Endothelial cell of umbilical vein (primary cell): ENCODE measurements around the gene UPF1. TPM values are rescaled to one million over a fixed set of nuclear protein-coding genes. Genes with fewer than 3 reads are reported as not detected.

Experiments used
- BruUV-seq: library from RNA; stranded (reverse); fragments of 400-500 nt; replicated peaks from 2 replicates; lab custom pipeline; 2021; lab: Mats Ljungman, UMichigan
- CTCF ChIA-PET: fragments of 300-600, 350-600 bp; sonication (Branson Sonifier 250); formaldehyde crosslinking; loops from one replicate; lab custom pipeline; 2021; ENCODE audit warnings: antibody characterized with exemption, inconsistent platforms; lab: Charles Lee
- POLR2A ChIA-PET: fragments of 300-600, 350-600 bp; sonication (Branson Sonifier 250); formaldehyde crosslinking; loops from one replicate; lab custom pipeline; 2021; ENCODE audit warnings: antibody characterized with exemption, inconsistent platforms; lab: Charles Lee
- DNase-seq: peaks from one replicate; pipeline ENCODE4 v3.0.0-alpha.2; 2011; ENCODE audit warnings: low read depth, low spot score
- FAIRE-seq: peaks from 2 replicates; lab custom pipeline; 2011; peaks lifted over from hg19 to GRCh38; lab: Jason Lieb, UNC
- H2AFZ ChIP-seq: 2 replicates; pipeline ENCODE4 v1.6.0; 2012; ENCODE audit warnings: low read depth, low read length, control low read depth, inconsistent platforms
- H3K27ac ChIP-seq: 2 replicates; pipeline ENCODE4 v1.5.1; 2011; ENCODE audit warnings: low read depth, mild to moderate bottlenecking, control low read depth, low read length, moderate library complexity; ENCODE audit not compliant: insufficient read depth
- H3K27me3 ChIP-seq, 2 experiments: 2 replicates each; pipeline versions ENCODE4 v1.6.0 to v1.6.1; 2011; ENCODE audit warnings: low read length in 2 of 2, mixed read lengths in 1 of 2; ENCODE audit not compliant: control insufficient read depth in 2 of 2, insufficient read depth in 2 of 2
- H3K36me3 ChIP-seq, 2 experiments: 2 replicates in 1 of 2; 3 replicates in 1 of 2; pipeline ENCODE4 v1.5.1; 2011; ENCODE audit warnings: low read length in 2 of 2, mild to moderate bottlenecking in 1 of 2, moderate library complexity in 1 of 2; ENCODE audit not compliant: control insufficient read depth in 2 of 2, insufficient read depth in 2 of 2; ENCODE audit errors: extremely low read depth in 1 of 2
- H3K4me1 ChIP-seq: 3 replicates; pipeline ENCODE4 v1.5.1; 2011; ENCODE audit warnings: mild to moderate bottlenecking, low read length; ENCODE audit not compliant: control insufficient read depth, insufficient read depth; ENCODE audit errors: extremely low read depth
- H3K4me2 ChIP-seq: 2 replicates; pipeline ENCODE4 v1.6.1; 2011; ENCODE audit warnings: low read length, control low read depth, mixed read lengths; ENCODE audit not compliant: insufficient read depth
- H3K4me3 ChIP-seq, 3 experiments: fragments of 200-600 bp in 1 of 3; sonication (generic), shearing (Covaris generic) in 1 of 3; replicated peaks in 1 of 3; 2 replicates each; pipeline ENCODE4 v1.5.1; 2011 to 2016; ENCODE audit warnings: control low read depth in 3 of 3, low read length in 3 of 3, mild to moderate bottlenecking in 2 of 3, inconsistent platforms in 1 of 3, low read depth in 1 of 3, moderate library complexity in 1 of 3; ENCODE audit not compliant: insufficient read depth in 1 of 3
- H3K79me2 ChIP-seq: 2 replicates; pipeline ENCODE4 v1.6.0; 2012; ENCODE audit warnings: low read length, inconsistent platforms; ENCODE audit not compliant: control insufficient read depth, insufficient read depth
- H3K9ac ChIP-seq: replicated peaks from 2 replicates; pipeline ENCODE3; 2011; ENCODE audit warnings: low read length, control low read depth; ENCODE audit not compliant: insufficient read depth; ENCODE audit errors: extremely low read depth
- H3K9me1 ChIP-seq: replicated peaks from 3 replicates; pipeline ENCODE4 v1.6.0; 2011; ENCODE audit warnings: mild to moderate bottlenecking, low read length; ENCODE audit not compliant: control insufficient read depth, insufficient read depth; ENCODE audit errors: extremely low read depth
- H3K9me3 ChIP-seq: replicated peaks from 2 replicates; pipeline ENCODE4 v1.5.1; 2012; ENCODE audit warnings: low read length, inconsistent platforms; ENCODE audit not compliant: control insufficient read depth, insufficient read depth
- H4K20me1 ChIP-seq: replicated peaks from 2 replicates; pipeline ENCODE3; 2011; ENCODE audit warnings: mild to moderate bottlenecking, low read length; ENCODE audit not compliant: control insufficient read depth, insufficient read depth; ENCODE audit errors: extremely low read depth
- EZH2 ChIP-seq: IDR thresholded peaks from 2 replicates; pipeline ENCODE4 v1.6.1; 2012; ENCODE audit warnings: borderline replicate concordance, low read depth, mild to moderate bottlenecking, moderate library complexity, low read length, inconsistent platforms; ENCODE audit not compliant: severe bottlenecking
- FOS ChIP-seq: IDR thresholded peaks from 2 replicates; pipeline ENCODE4 v1.6.1; 2011; ENCODE audit warnings: mild to moderate bottlenecking, low read length, moderate library complexity, borderline replicate concordance; ENCODE audit not compliant: insufficient read depth
- GATA2 ChIP-seq: IDR thresholded peaks from 2 replicates; pipeline ENCODE4 v1.7.0; 2011; ENCODE audit warnings: low read depth, mild to moderate bottlenecking, moderate library complexity, mixed read lengths, low read length; ENCODE audit not compliant: insufficient read length, insufficient read depth
- JUN ChIP-seq: IDR thresholded peaks from 2 replicates; pipeline ENCODE4 v1.6.1; 2011; ENCODE audit warnings: borderline replicate concordance, low read depth; ENCODE audit not compliant: insufficient read length, insufficient read depth
- MYC ChIP-seq: IDR thresholded peaks from one replicate; pipeline ENCODE4 v1.6.1; 2011; ENCODE audit warnings: mild to moderate bottlenecking, low read depth, low read length
- POLR2A ChIP-seq: IDR thresholded peaks from 2 replicates; pipeline ENCODE4 v1.6.1; 2012; ENCODE audit warnings: low read depth, mild to moderate bottlenecking, control low read depth, low read length
- POLR2AphosphoS5 ChIP-seq: IDR thresholded peaks from 2 replicates; pipeline ENCODE4 v1.6.1; 2012; ENCODE audit warnings: low read depth, mild to moderate bottlenecking, control low read depth, low read length, moderate library complexity; ENCODE audit not compliant: insufficient read depth
- dilution Hi-C: fragments of 300-500 bp; cut with MboI; formaldehyde crosslinking; loops from one replicate; pipeline ENCODE4 v1.15.0; 2019; ENCODE audit warnings: low sequenced_read_pairs; ENCODE audit not compliant: extremely low pct_ligation_motif_present
- intact Hi-C: fragments of 100-400 bp; cut with micrococcal nuclease; formaldehyde crosslinking; loops from one replicate; pipeline ENCODE4 v1.10.0; 2022
- polyA plus RNA-seq, 4 experiments: library from polyadenylated mRNA; depleted of rRNA in 3 of 4; stranded (reverse) in 3 of 4; unstranded in 1 of 4; fragments of >200 nt; gene quantifications; 2 replicates each; pipeline versions ENCODE4 v1.2.1 to v1.2.3, GENCODE V29; 2011 to 2012; ENCODE audit warnings: missing spikeins in 1 of 4
- total RNA-seq: library from RNA; stranded (reverse); gene quantifications from 2 replicates; pipeline ENCODE4 v1.2.3, GENCODE V29; 2021
- TF ChIP-seq, protein P1 (sequence below): IDR thresholded peaks from 2 replicates; pipeline ENCODE4 v1.6.1; 2011; ENCODE audit not compliant: insufficient read depth, insufficient read length
- TF ChIP-seq, protein P2 (sequence below), 2 donors: IDR thresholded peaks; 1 replicate in 1 of 2; 2 replicates in 1 of 2; pipeline ENCODE4 v1.5.1; 2011; ENCODE audit warnings: low read length in 2 of 2, mild to moderate bottlenecking in 2 of 2, moderate library complexity in 2 of 2, control low read depth in 1 of 2, inconsistent platforms in 1 of 2, low read depth in 1 of 2; ENCODE audit not compliant: insufficient read depth in 1 of 2; ENCODE audit errors: extremely low read depth in 1 of 2

The UPF1 gene
- total and polyA plus RNA-seq, 2 donors (not counting 3 experiments of a cell fraction or from before 2014, with no cell fraction given) = 65.9 to 68.2 TPM

DNA sequence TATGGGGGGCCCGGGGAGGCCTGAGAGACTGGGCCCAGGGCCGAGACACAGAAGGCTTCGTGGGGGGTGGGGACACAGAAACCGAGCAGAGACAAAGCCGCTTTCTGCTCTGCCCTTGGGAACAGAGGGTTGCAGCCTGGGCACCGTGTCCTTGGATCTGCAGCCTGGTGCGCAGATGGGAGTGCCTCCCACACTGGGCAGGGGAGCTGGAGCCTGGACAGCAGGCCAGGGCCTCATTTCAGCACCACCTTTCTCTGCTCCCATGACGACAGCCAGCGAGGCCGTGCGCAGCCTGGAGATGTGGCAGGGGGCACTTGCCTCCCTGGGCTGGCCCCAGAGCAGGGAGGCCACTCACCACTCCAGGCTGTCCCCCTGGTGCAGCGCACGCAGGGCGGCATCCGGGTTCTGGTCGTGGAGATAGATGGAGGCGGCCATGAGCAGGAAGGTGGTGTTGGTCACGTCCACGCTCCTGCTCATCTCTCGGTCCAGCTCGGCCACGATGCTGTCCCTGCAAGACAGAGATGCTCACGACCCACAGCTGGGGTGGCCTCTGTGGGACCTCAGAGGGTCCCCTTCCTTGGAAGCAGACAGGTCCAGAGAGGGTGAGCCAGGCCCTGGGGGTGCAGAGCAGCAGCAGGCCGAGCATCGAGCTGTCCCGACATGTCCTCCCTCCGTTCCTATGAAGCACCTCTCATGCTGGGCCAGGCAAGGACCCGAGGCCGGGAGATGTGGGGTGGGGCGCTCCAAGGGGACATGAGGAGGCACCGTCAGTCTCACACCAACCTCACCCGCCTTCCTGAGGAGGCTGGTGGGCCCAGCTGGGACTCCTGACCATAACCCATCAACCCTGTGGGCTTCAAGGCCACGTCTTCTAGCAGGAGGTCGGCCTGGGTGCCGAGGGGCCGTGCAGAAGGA, 75.1 kb downstream of the UPF1 start:
- Histone ChIP-seq H3K27ac (no peak overlapping the region), H3K36me3 (peaks cover 6 to 48% of the 10 kb centered on the region in 2 experiments), H4K20me1 (no peaks in the 10 kb centered on the region), H3K9me1 (no peaks in the 10 kb centered on the region), H3K4me1 (no peaks in the 10 kb centered on the region), H3K4me2 (no peak overlapping the region), H3K79me2 (no peaks in the 10 kb centered on the region), H3K9ac (no peak overlapping the region), H3K27me3 (no peaks in the 10 kb centered on the region), H3K4me3 (no peak overlapping the region), H3K9me3 (no peaks in the 10 kb centered on the region), H2AFZ (no peak overlapping the region)
- DNase-seq = no peak
- no peak for TF ChIP-seq GATA2
- no peak for TF ChIP-seq FOS
- TF ChIP-seq JUN = no peak
- no peak for TF ChIP-seq MYC
- TF ChIP-seq, protein P1, sequence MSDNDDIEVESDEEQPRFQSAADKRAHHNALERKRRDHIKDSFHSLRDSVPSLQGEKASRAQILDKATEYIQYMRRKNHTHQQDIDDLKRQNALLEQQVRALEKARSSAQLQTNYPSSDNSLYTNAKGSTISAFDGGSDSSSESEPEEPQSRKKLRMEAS = no peak
- TF ChIP-seq EZH2 = no peak
- TF ChIP-seq POLR2A = no peak
- no peak for TF ChIP-seq POLR2AphosphoS5
- TF ChIP-seq, protein P2, sequence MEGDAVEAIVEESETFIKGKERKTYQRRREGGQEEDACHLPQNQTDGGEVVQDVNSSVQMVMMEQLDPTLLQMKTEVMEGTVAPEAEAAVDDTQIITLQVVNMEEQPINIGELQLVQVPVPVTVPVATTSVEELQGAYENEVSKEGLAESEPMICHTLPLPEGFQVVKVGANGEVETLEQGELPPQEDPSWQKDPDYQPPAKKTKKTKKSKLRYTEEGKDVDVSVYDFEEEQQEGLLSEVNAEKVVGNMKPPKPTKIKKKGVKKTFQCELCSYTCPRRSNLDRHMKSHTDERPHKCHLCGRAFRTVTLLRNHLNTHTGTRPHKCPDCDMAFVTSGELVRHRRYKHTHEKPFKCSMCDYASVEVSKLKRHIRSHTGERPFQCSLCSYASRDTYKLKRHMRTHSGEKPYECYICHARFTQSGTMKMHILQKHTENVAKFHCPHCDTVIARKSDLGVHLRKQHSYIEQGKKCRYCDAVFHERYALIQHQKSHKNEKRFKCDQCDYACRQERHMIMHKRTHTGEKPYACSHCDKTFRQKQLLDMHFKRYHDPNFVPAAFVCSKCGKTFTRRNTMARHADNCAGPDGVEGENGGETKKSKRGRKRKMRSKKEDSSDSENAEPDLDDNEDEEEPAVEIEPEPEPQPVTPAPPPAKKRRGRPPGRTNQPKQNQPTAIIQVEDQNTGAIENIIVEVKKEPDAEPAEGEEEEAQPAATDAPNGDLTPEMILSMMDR (IDR thresholded peaks at IDR 0.05; ENCODE audit: extremely low read depth in 1 of 2, insufficient read depth in 1 of 2, low read depth in 1 of 2, low read length in 2 of 2) = no peak
- no TSS peak for BruUV-seq
- POLR2A ChIA-PET = interaction anchor here (1.3 kb wide), 1 partner anchor 12 kb away, joined by 4 read pairs; the partner anchor contains the start of genes COPE and DDX49
- dilution Hi-C loops = no loop called here
- intact Hi-C loops = no loop called here
- CTCF ChIA-PET = no interaction called here
- FAIRE-seq = no peak
